HG03354 (cell line): Measurements from ENCODE around the gene CCL19.

Source experiments
- ATAC-seq: cut with Tn5 transposase; IDR thresholded peaks from one replicate; pipeline ENCODE4 v1.9.1; 2021; ENCODE audit warnings: mild to moderate bottlenecking; ENCODE audit not compliant: unreplicated experiment, poor library complexity, severe bottlenecking

CCL19 gene

GRCh38 chr9:34644766-34645314, 46.2 kb downstream of the CCL19 start:
- ATAC-seq, result no peak

- no peak for ATAC-seq
Observed at GRCh38 chr9:34642679-34643078, 48.4 kb downstream of the CCL19 start.
